ENCODE measurements around the gene RGS7.
A peak's percentile ranks its signal among the peaks of the same experiment; 100 is the strongest.
"Not testable (repeated sequence)": the region's sequence is repeated elsewhere in the genome, so short reads cannot be mapped to it uniquely, and the experiment has no call there.

RGS7 gene

GRCh38 chr1:241131636-241132194 is 225.3 kb downstream of the RGS7 start:
- no peak for DNase-seq

- DNase-seq: no peak
Measured at GRCh38 chr1:241130881-241131280, 226.1 kb downstream of the RGS7 start.

- DNase-seq: no peak
Measured at GRCh38 chr1:241129207-241129960, 227.6 kb downstream of the RGS7 start.

- DNase-seq: no peak
Measured at GRCh38 chr1:241125286-241125685, 231.7 kb downstream of the RGS7 start.

- DNase-seq: no peak
Measured at GRCh38 chr1:241118049-241118448, 239.0 kb downstream of the RGS7 start.

GRCh38 chr1:241115784-241116183 is 241.2 kb downstream of the RGS7 start:
- no peak for DNase-seq

- DNase-seq: no peak
Measured at GRCh38 chr1:241114699-241115233, 242.2 kb downstream of the RGS7 start.

- no peak for DNase-seq
Measured at GRCh38 chr1:241113557-241113956, 243.4 kb downstream of the RGS7 start.

- DNase-seq: no peak
Measured at GRCh38 chr1:241109039-241109438, 248.0 kb downstream of the RGS7 start.

GRCh38 chr1:241105147-241105546 is 251.9 kb downstream of the RGS7 start:
- no peak for DNase-seq

- no peak for DNase-seq
Measured at GRCh38 chr1:241102664-241103063, 254.3 kb downstream of the RGS7 start.

GRCh38 chr1:241101622-241102021 is 255.4 kb downstream of the RGS7 start:
- DNase-seq: no peak

GRCh38 chr1:241097479-241097878 is 259.5 kb downstream of the RGS7 start:
- DNase-seq: no peak

GRCh38 chr1:241096982-241097381 is 260.0 kb downstream of the RGS7 start:
- no peak for DNase-seq

- no peak for DNase-seq
Measured at GRCh38 chr1:241095847-241096246, 261.2 kb downstream of the RGS7 start.

- no peak for DNase-seq
Measured at GRCh38 chr1:241090798-241091197, 266.2 kb downstream of the RGS7 start.

- not testable (repeated sequence) for DNase-seq
Measured at GRCh38 chr1:241089066-241089465, 267.9 kb downstream of the RGS7 start.

GRCh38 chr1:241088075-241088474 is 268.9 kb downstream of the RGS7 start:
- not testable (repeated sequence) for DNase-seq

GRCh38 chr1:241086686-241087085 is 270.3 kb downstream of the RGS7 start:
- no peak for DNase-seq

GRCh38 chr1:241083285-241083684 is 273.7 kb downstream of the RGS7 start:
- DNase-seq: no peak

- DNase-seq: no peak
Measured at GRCh38 chr1:241081473-241081872, 275.5 kb downstream of the RGS7 start.

GRCh38 chr1:241079459-241079858 is 277.5 kb downstream of the RGS7 start:
- DNase-seq: no peak

GRCh38 chr1:241079047-241079446 is 278.0 kb downstream of the RGS7 start:
- peak; percentile 11 for DNase-seq

- no peak for DNase-seq
Measured at GRCh38 chr1:241077386-241078147, 279.4 kb downstream of the RGS7 start.

All from NCI-H774 (cell line).